AG04449 (cell line): ENCODE results near the gene DMRT3.

Experiments used
- CTCF ChIA-PET: fragments of 350-600 bp; formaldehyde crosslinking; extraction: SDS; loops from one replicate; lab custom pipeline; 2021; ENCODE audit warnings: antibody characterized with exemption; lab: Yijun Ruan, JAX
- POLR2A ChIA-PET: fragments of 400-600, 350-600 bp; formaldehyde crosslinking; extraction: SDS; loops from one replicate; lab custom pipeline; 2020; ENCODE audit warnings: antibody characterized with exemption, inconsistent platforms; lab: Yijun Ruan, JAX
- DNase-seq: peaks from one replicate; pipeline ENCODE4 v3.0.0-alpha.2; 2010; ENCODE audit warnings: low read depth, low spot score
- H3K4me3 ChIP-seq: 2 replicates; pipeline ENCODE4 v1.5.1; 2011; ENCODE audit warnings: low read depth, mild to moderate bottlenecking, control low read depth, low read length
- CTCF ChIP-seq: IDR thresholded peaks from one replicate; pipeline ENCODE4 v1.5.1; 2011; ENCODE audit warnings: mild to moderate bottlenecking, moderate library complexity, low read length, control low read depth, inconsistent platforms; ENCODE audit not compliant: insufficient read depth; ENCODE audit errors: missing control alignments

DMRT3 gene

DNA sequence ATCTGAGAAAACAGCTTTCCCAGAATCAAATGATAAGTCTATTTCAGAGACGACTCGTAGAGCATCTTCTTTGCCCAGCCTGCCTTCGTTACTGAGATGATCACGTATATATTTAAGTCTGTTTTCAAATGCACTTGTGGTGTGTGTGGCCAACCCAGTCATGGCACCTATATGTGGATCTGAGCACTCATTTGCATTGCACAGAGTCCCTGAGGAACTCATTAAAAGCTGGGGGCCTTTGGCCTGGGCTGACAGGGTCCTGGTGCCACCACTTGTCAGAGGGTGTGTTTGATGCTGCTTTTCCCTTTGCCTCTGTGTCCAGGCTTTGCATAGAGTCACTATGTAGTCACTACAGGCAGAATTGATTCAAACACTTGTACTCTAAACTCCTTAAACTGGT is 17.4 kb upstream of the DMRT3 start:
- ChIA-PET POLR2A (no interaction called here), CTCF (no interaction called here)
- TF ChIP-seq CTCF = no peak
- no peak for DNase-seq
- no peak overlapping the region for H3K4me3 ChIP-seq

GRCh38 chr9:959914-960313 is 16.5 kb upstream of the DMRT3 start:
- ChIA-PET CTCF (interaction anchor here (0.5 kb wide), 1 partner anchor 49 kb away, joined by 3 read pairs; no protein-coding TSS in a partner anchor), POLR2A (no interaction called here)
- TF ChIP-seq CTCF = no peak
- DNase-seq = no peak
- H3K4me3 ChIP-seq = no peak overlapping the region

GRCh38 chr9:962023-962422 is 14.4 kb upstream of the DMRT3 start:
- CTCF ChIA-PET = no interaction called here
- POLR2A ChIA-PET = no interaction called here
- no peak for DNase-seq
- TF ChIP-seq CTCF = no peak
- H3K4me3 ChIP-seq = no peak overlapping the region

DNA sequence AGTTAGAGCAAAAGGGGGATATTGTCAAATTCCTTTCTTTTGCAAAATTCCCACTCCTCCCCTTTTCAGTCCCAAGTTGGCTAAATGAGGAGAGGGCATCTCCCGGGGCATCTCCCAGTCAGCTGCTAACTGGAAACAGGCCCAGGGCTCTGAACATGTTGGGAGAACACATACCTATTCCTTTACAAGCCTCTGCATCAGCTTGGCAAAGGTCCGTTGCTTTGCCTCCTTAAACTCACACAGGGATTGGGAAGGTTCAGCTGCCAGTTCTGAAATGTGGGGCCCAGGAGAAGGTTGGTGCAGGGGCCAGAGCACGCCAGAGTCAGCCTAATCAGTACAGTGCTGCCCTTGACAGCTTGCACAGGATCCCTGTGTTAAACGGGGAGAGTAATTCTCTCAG is 11.0 kb upstream of the DMRT3 start:
- TF ChIP-seq CTCF = no peak
- no peak for DNase-seq
- CTCF ChIA-PET = interaction anchor here (0.7 kb wide), 1 partner anchor 32 kb away, joined by 3 read pairs; no protein-coding TSS in a partner anchor
- POLR2A ChIA-PET = no interaction called here
- no peak overlapping the region for H3K4me3 ChIP-seq

GRCh38 chr9:966870-967269 is 9.6 kb upstream of the DMRT3 start:
- CTCF ChIA-PET = interaction anchor here (1.5 kb wide), 1 partner anchor 73 kb away, joined by 5 read pairs; no protein-coding TSS in a partner anchor
- no peak for TF ChIP-seq CTCF
- no peak overlapping the region for H3K4me3 ChIP-seq
- POLR2A ChIA-PET = no interaction called here
- DNase-seq = no peak

- no peak for TF ChIP-seq CTCF
- DNase-seq = no peak
- CTCF ChIA-PET = no interaction called here
- H3K4me3 ChIP-seq = no peak overlapping the region
- POLR2A ChIA-PET = no interaction called here
Measured at GRCh38 chr9:967436-967835, 9.0 kb upstream of the DMRT3 start.
